HepG2 (cell line): ENCODE results near the gene FGF16. TPM values are rescaled to one million over a fixed set of nuclear protein-coding genes. Genes with fewer than 3 reads are reported as not detected.

Experiments
- GATA4 ChIP-seq: sonication (generic); IDR thresholded peaks from 2 replicates; pipeline ENCODE4 v1.6.1; 2016; ENCODE audit warnings: antibody characterized with exemption, low read depth, borderline replicate concordance
- GPBP1L1 ChIP-seq: sonication (generic); formaldehyde crosslinking; IDR thresholded peaks from 2 replicates; pipeline ENCODE4 v1.5.0; 2020; ENCODE audit warnings: mild to moderate bottlenecking, missing genetic modification reagents
- HNRNPL ChIP-seq: fragments of 200-400 bp; formaldehyde crosslinking; IDR thresholded peaks from 2 replicates; pipeline ENCODE4 v1.6.1; 2017; ENCODE audit warnings: mild to moderate bottlenecking, low read depth, low read length
- MLXIP ChIP-seq: sonication (generic); formaldehyde crosslinking; IDR thresholded peaks from 2 replicates; pipeline ENCODE4 v1.9.0; 2021; ENCODE audit warnings: missing genetic modification reagents, borderline replicate concordance
- NR3C1 ChIP-seq: sonication (generic); formaldehyde crosslinking; IDR thresholded peaks from 2 replicates; pipeline ENCODE4 v1.4.0; 2020; ENCODE audit warnings: missing genetic modification reagents
- TSC22D2 ChIP-seq: sonication (generic); formaldehyde crosslinking; IDR thresholded peaks from 2 replicates; pipeline ENCODE4 v1.5.1; 2020; ENCODE audit warnings: missing genetic modification reagents, mild to moderate bottlenecking, borderline replicate concordance
- ZGPAT ChIP-seq: IDR thresholded peaks from 2 replicates; pipeline ENCODE4 v1.6.1; 2016; ENCODE audit warnings: mild to moderate bottlenecking
- ZNF24 ChIP-seq: fragments of 450-650 bp; IDR thresholded peaks from 2 replicates; pipeline ENCODE4 v1.6.1; 2017; ENCODE audit warnings: antibody characterized with exemption, mild to moderate bottlenecking
- ZNF329 ChIP-seq: sonication (generic); formaldehyde crosslinking; IDR thresholded peaks from 2 replicates; pipeline ENCODE4 v1.9.0; 2021; ENCODE audit warnings: low read depth, mild to moderate bottlenecking, missing genetic modification reagents
- ZNF672 ChIP-seq: sonication (generic); formaldehyde crosslinking; IDR thresholded peaks from 2 replicates; pipeline ENCODE4 v1.8.1; 2022; ENCODE audit warnings: missing genetic modification reagents
- ZNF768 ChIP-seq: sonication (generic); formaldehyde crosslinking; IDR thresholded peaks from 2 replicates; pipeline ENCODE4 v1.4.0; 2020; ENCODE audit warnings: missing genetic modification reagents
- polyA plus RNA-seq, 8 experiments: library from polyadenylated mRNA; depleted of rRNA in 3 of 8; stranded (reverse) in 7 of 8; unstranded in 1 of 8; fragments of >200 nt; fragmentation: Illumina TruSeq in 4 of 8; extraction: Trizol in 4 of 8; gene quantifications; 2 replicates each; pipeline versions ENCODE4 v1.2.1 to v1.2.3, GENCODE V29; 2011 to 2016; ENCODE audit warnings: low read depth in 4 of 8, missing spikeins in 1 of 8, mixed read lengths in 1 of 8; ENCODE audit not compliant: insufficient read depth in 1 of 8
- total RNA-seq, 5 experiments: library from RNA; depleted of rRNA; stranded (reverse); fragments of >200 nt; fragmentation: Illumina TruSeq; extraction: Trizol; gene quantifications; 2 replicates each; pipeline ENCODE4 v1.2.3, GENCODE V29; 2016; ENCODE audit warnings: low read depth in 1 of 5

FGF16 gene
- total and polyA plus RNA-seq, 2 of the 13 experiments (the other 11 are each of a cell fraction or from before 2014, with no cell fraction given): not detected

- TF ChIP-seq MLXIP (CRISPR knock-in tag): no peak
- no peak for TF ChIP-seq ZNF24
- no peak for TF ChIP-seq ZNF329 (CRISPR knock-in tag)
- no peak for TF ChIP-seq GATA4
- TF ChIP-seq TSC22D2 (CRISPR knock-in tag): no peak
- TF ChIP-seq ZNF672: no peak
- no peak for TF ChIP-seq ZGPAT
- TF ChIP-seq GPBP1L1 (CRISPR knock-in tag): no peak
- no peak for TF ChIP-seq ZNF768 (CRISPR knock-in tag)
- TF ChIP-seq HNRNPL: no peak
- TF ChIP-seq NR3C1 (CRISPR knock-in tag): no peak
Measured at GRCh38 chrX:77433001-77433400, 14.2 kb upstream of the FGF16 start (continued).
